H1 (cell line): ENCODE results near the gene HS6ST1. TPM values are rescaled to one million over a fixed set of nuclear protein-coding genes. Genes with fewer than 3 reads are reported as not detected.

Experiments used
- CTCF ChIA-PET: fragments of 300-600 bp; sonication (Branson Sonifier 250); formaldehyde crosslinking; loops from one replicate; lab custom pipeline; 2021; ENCODE audit not compliant: partially characterized antibody; lab: Charles Lee
- POLR2A ChIA-PET: fragments of 300-600 bp; sonication (Branson Sonifier 250); formaldehyde crosslinking; loops from one replicate; lab custom pipeline; 2021; ENCODE audit warnings: inconsistent platforms; ENCODE audit not compliant: partially characterized antibody; lab: Charles Lee
- DNase-seq, 2 experiments: peaks; one replicate each; pipeline versions ENCODE4 v3.0.0 to v3.0.0-alpha.2; 2010 to 2022; ENCODE audit warnings: low spot score in 2 of 2, low read depth in 1 of 2, mixed read lengths in 1 of 2
- FAIRE-seq: peaks from 2 replicates; lab custom pipeline; 2011; peaks lifted over from hg19 to GRCh38; lab: Jason Lieb, UNC
- H2AFZ ChIP-seq: 2 replicates; pipeline ENCODE4 v1.8.1; 2012; ENCODE audit warnings: low read length, inconsistent platforms
- H2AK5ac ChIP-seq: 2 replicates; pipeline ENCODE4 v1.6.1; 2013; ENCODE audit warnings: low read depth, low read length
- H2BK120ac ChIP-seq: replicated peaks from 2 replicates; pipeline ENCODE3; 2013; ENCODE audit warnings: low read depth, low read length, inconsistent platforms
- H2BK12ac ChIP-seq: 2 replicates; pipeline ENCODE4 v1.6.1; 2013; ENCODE audit warnings: low read depth, low read length
- H2BK15ac ChIP-seq: 2 replicates; pipeline ENCODE4 v1.6.1; 2013; ENCODE audit warnings: low read length
- H2BK20ac ChIP-seq: 2 replicates; pipeline ENCODE4 v1.6.1; 2013; ENCODE audit warnings: low read length
- H2BK5ac ChIP-seq: 2 replicates; pipeline ENCODE4 v1.6.1; 2013; ENCODE audit warnings: low read depth, low read length
- H3K14ac ChIP-seq: 2 replicates; pipeline ENCODE4 v1.6.1; 2013; ENCODE audit warnings: inconsistent platforms; ENCODE audit not compliant: insufficient read length
- H3K18ac ChIP-seq: 2 replicates; pipeline ENCODE4 v1.6.1; 2013; ENCODE audit warnings: low read length; ENCODE audit errors: extremely low read depth
- H3K23ac ChIP-seq: 2 replicates; pipeline ENCODE4 v1.6.1; 2013; ENCODE audit warnings: inconsistent platforms; ENCODE audit not compliant: insufficient read length
- H3K23me2 ChIP-seq: 2 replicates; pipeline ENCODE4 v1.6.1; 2013; ENCODE audit warnings: low read depth, low read length
- H3K27ac ChIP-seq: 2 replicates; pipeline ENCODE4 v1.6.1; 2011; ENCODE audit warnings: low read depth, low read length, inconsistent platforms
- H3K27me3 ChIP-seq, 4 experiments: replicated peaks in 1 of 4; 1 replicate in 1 of 4; 2 replicates in 3 of 4; pipeline versions ENCODE4 v1.6.1 to v1.8.1; 2011 to 2013; ENCODE audit warnings: low read length in 3 of 4, mild to moderate bottlenecking in 3 of 4, inconsistent platforms in 2 of 4, mixed read lengths in 2 of 4, moderate library complexity in 1 of 4; ENCODE audit not compliant: control insufficient read depth in 3 of 4, insufficient read depth in 3 of 4; ENCODE audit errors: extremely low read depth in 1 of 4
- H3K36me3 ChIP-seq, 4 experiments: 2 replicates each; pipeline versions ENCODE4 v1.6.1 to v1.8.1; 2011 to 2013; ENCODE audit warnings: mild to moderate bottlenecking in 4 of 4, low read length in 3 of 4, moderate library complexity in 2 of 4, control low read depth in 1 of 4, inconsistent platforms in 1 of 4; ENCODE audit not compliant: insufficient read depth in 4 of 4, control insufficient read depth in 2 of 4
- H3K4ac ChIP-seq: replicated peaks from 2 replicates; pipeline ENCODE3; 2013; ENCODE audit warnings: low read length, low read depth, mixed read lengths, inconsistent platforms; ENCODE audit not compliant: insufficient read length
- H3K4me1 ChIP-seq, 4 experiments: replicated peaks in 1 of 4; 1 replicate in 1 of 4; 2 replicates in 3 of 4; pipeline versions ENCODE4 v1.6.1 to v1.8.1; 2011 to 2013; ENCODE audit warnings: low read length in 3 of 4, inconsistent platforms in 2 of 4, mixed read lengths in 1 of 4; ENCODE audit not compliant: insufficient read depth in 4 of 4, control insufficient read depth in 3 of 4
- H3K4me2 ChIP-seq, 2 experiments: 2 replicates each; pipeline versions ENCODE4 v1.6.1 to v1.8.1; 2011 to 2013; ENCODE audit warnings: low read depth in 2 of 2, low read length in 2 of 2, control low read depth in 1 of 2, inconsistent platforms in 1 of 2, mild to moderate bottlenecking in 1 of 2; ENCODE audit not compliant: insufficient read depth in 1 of 2
- H3K4me3 ChIP-seq, 4 experiments: fragments of 200-600, 300-600 bp in 1 of 4; sonication (generic), shearing (Covaris generic), sonication (Bioruptor Twin) in 1 of 4; 2 replicates each; pipeline versions ENCODE4 v1.5.1 to v1.8.1; 2011 to 2016; ENCODE audit warnings: low read length in 4 of 4, low read depth in 3 of 4, control low read depth in 2 of 4, inconsistent platforms in 2 of 4, mild to moderate bottlenecking in 2 of 4, mixed read lengths in 1 of 4, moderate library complexity in 1 of 4; ENCODE audit not compliant: insufficient read depth in 2 of 4; ENCODE audit errors: extremely low read depth in 1 of 4
- H3K56ac ChIP-seq: replicated peaks from 2 replicates; pipeline ENCODE3; 2013; ENCODE audit warnings: low read depth, mild to moderate bottlenecking, mixed read lengths, low read length, inconsistent platforms; ENCODE audit not compliant: insufficient read length
- H3K79me1 ChIP-seq: 2 replicates; pipeline ENCODE4 v1.6.1; 2013; ENCODE audit warnings: low read depth, low read length, control low read depth
- H3K79me2 ChIP-seq, 2 experiments: 2 replicates each; pipeline versions ENCODE4 v1.6.1 to v1.8.1; 2012 to 2013; ENCODE audit warnings: low read length in 2 of 2, mild to moderate bottlenecking in 2 of 2, inconsistent platforms in 1 of 2; ENCODE audit not compliant: insufficient read depth in 2 of 2, control insufficient read depth in 1 of 2
- H3K9ac ChIP-seq, 4 experiments: replicated peaks in 1 of 4; 1 replicate in 1 of 4; 2 replicates in 3 of 4; pipeline versions ENCODE4 v1.6.1 to v1.8.1; 2011 to 2013; ENCODE audit warnings: low read depth in 3 of 4, low read length in 3 of 4, control low read depth in 2 of 4, mild to moderate bottlenecking in 2 of 4, moderate library complexity in 2 of 4, inconsistent platforms in 1 of 4; ENCODE audit errors: extremely low read depth in 1 of 4
- H3K9me3 ChIP-seq, 2 experiments: 2 replicates each; pipeline versions ENCODE4 v1.6.1 to v1.8.1; 2012 to 2013; ENCODE audit warnings: mild to moderate bottlenecking in 2 of 2, moderate library complexity in 2 of 2, control low read depth in 1 of 2, inconsistent platforms in 1 of 2, low read depth in 1 of 2, low read length in 1 of 2, mixed read lengths in 1 of 2; ENCODE audit not compliant: insufficient read depth in 2 of 2
- H4K20me1 ChIP-seq, 2 experiments: replicated peaks in 1 of 2; 2 replicates each; pipeline versions ENCODE3 to v1.8.1; 2011 to 2013; ENCODE audit warnings: inconsistent platforms in 2 of 2, low read length in 2 of 2, mild to moderate bottlenecking in 1 of 2; ENCODE audit not compliant: insufficient read depth in 2 of 2, control insufficient read depth in 1 of 2
- H4K5ac ChIP-seq: 2 replicates; pipeline ENCODE4 v1.6.1; 2013; ENCODE audit warnings: low read length, low read depth, mixed read lengths, inconsistent platforms; ENCODE audit not compliant: insufficient read length
- H4K8ac ChIP-seq: 2 replicates; pipeline ENCODE4 v1.8.0; 2013; ENCODE audit warnings: mild to moderate bottlenecking, moderate library complexity, low read length, inconsistent platforms; ENCODE audit not compliant: insufficient read depth; ENCODE audit errors: extremely low read depth
- H4K91ac ChIP-seq: replicated peaks from 2 replicates; pipeline ENCODE3; 2013; ENCODE audit warnings: low read length, mixed read lengths, inconsistent platforms; ENCODE audit not compliant: insufficient read length
- CHD1 ChIP-seq: IDR thresholded peaks from 2 replicates; pipeline ENCODE4 v1.6.1; 2012; ENCODE audit warnings: low read depth, low read length, improper control_type of control experiment
- E2F6 ChIP-seq: IDR thresholded peaks from 2 replicates; pipeline ENCODE4 v1.6.1; 2012; ENCODE audit warnings: inconsistent platforms
- EGR1 ChIP-seq: IDR thresholded peaks from 2 replicates; pipeline ENCODE4 v1.6.1; 2011; ENCODE audit warnings: low read depth, low read length, borderline replicate concordance
- EZH2 ChIP-seq: fragments of 200-600 bp; sonication (generic); IDR thresholded peaks from 2 replicates; pipeline ENCODE4 v1.7.1; 2012; ENCODE audit warnings: low read depth, mild to moderate bottlenecking, moderate library complexity, low read length, inconsistent platforms; ENCODE audit not compliant: severe bottlenecking
- SAP30 ChIP-seq: fragments of 300-600 bp; sonication (generic); IDR thresholded peaks from 2 replicates; pipeline ENCODE4 v1.7.1; 2012; ENCODE audit warnings: low read length, moderate library complexity, mild to moderate bottlenecking, inconsistent platforms; ENCODE audit not compliant: insufficient read depth, insufficient replicate concordance
- WGBS, 2 experiments: shearing (Covaris generic) in 1 of 2; methylation state at CpG; one replicate each; pipeline versions ENCODE4 v1.1.6 to v1.1.7; 2013 to 2015; ENCODE audit warnings: low lambda C conversion rate in 2 of 2, mixed read lengths in 2 of 2, inconsistent platforms in 1 of 2, low coverage in 1 of 2, missing lambda C conversion rate in 1 of 2; ENCODE audit not compliant: insufficient replicate concordance in 2 of 2, insufficient coverage in 1 of 2, insufficient read length in 1 of 2; ENCODE audit errors: extremely low coverage in 1 of 2, missing lambda C conversion rate in 1 of 2; 5-methylcytosine and 5-hydroxymethylcytosine counted together
- polyA plus RNA-seq, 7 experiments: library from polyadenylated mRNA; depleted of rRNA in 3 of 7; stranded (reverse) in 5 of 7; unstranded in 2 of 7; fragments of >200 nt in 5 of 7; fragments of 200-250 nt in 2 of 7; gene quantifications; 1 replicate in 5 of 7; 2 replicates in 1 of 7; 4 replicates in 1 of 7; pipeline versions ENCODE4 v1.2.1 to v1.2.3, GENCODE V29; 2011 to 2013; ENCODE audit warnings: missing spikeins in 2 of 7, mixed read lengths in 2 of 7
- total RNA-seq: library from RNA; stranded (reverse); fragmentation: NEBNext Ultra II Directional; extraction: Animal tissue kit (Norgen Biotek cat#: 25700); gene quantifications from 2 replicates; pipeline ENCODE4 v1.2.1, GENCODE V29; 2021

Gene HS6ST1
- total and polyA plus RNA-seq, 2 of the 8 experiments (the other 6 are each of a cell fraction or from before 2014, with no cell fraction given), result 37.4 to 74.6 TPM

- Histone ChIP-seq H3K27ac (no peak overlapping the region), H3K4ac (peak overlapping the region; percentile 91), H3K18ac (peak overlapping the region; percentile 60), H2BK5ac (no peak overlapping the region), H3K9ac (no peak overlapping the region; a peak in 1 of 7 replicates), H3K36me3 (no peaks in the 10 kb centered on the region), H2BK120ac (no peak overlapping the region), H2BK12ac (peak overlapping the region; percentile 81; the same call in 1 of the 2 replicates), H3K4me2 (peak overlapping the region; percentile 79 to 88), H4K91ac (peak overlapping the region; percentile 82), H3K27me3 (peaks cover 0 to 23% (median 16%) of the 10 kb centered on the region in 4 experiments; a peak in 5 of 7 replicates), H3K4me3 (peak overlapping the region; percentile 33 to 62 (median 45); a peak in 7 of 8 replicates), H3K9me3 (no peaks in the 10 kb centered on the region), H3K14ac (no peak overlapping the region), H4K20me1 (no peaks in the 10 kb centered on the region), H3K79me2 (no peaks in the 10 kb centered on the region), H2BK20ac (no peak overlapping the region), H3K56ac (no peak overlapping the region), H3K79me1 (no peaks in the 10 kb centered on the region), H2AK5ac (no peak overlapping the region), H4K5ac (peak overlapping the region; percentile 44), H2AFZ (no peak overlapping the region), H4K8ac (no peak overlapping the region), H3K23ac (no peak overlapping the region), H2BK15ac (peak overlapping the region; percentile 72; the same call in 1 of the 2 replicates), H3K23me2 (peaks cover 11% of the 10 kb centered on the region; the same call in 1 of the 2 replicates), H3K4me1 (peaks cover 2 to 20% (median 13%) of the 10 kb centered on the region in 4 experiments)
- POLR2A ChIA-PET, result interaction anchor here (0.6 to 1.0 kb wide), 2 partner anchors 274 to 305 kb away, joined by 3 read pairs; no protein-coding TSS in a partner anchor
- whole genome bisulfite sequencing, 2 experiments, result 71% methylated on average over 21 of the region's 29 CpGs; no CpG with 5 or more reads in 1 of the 2 experiments
- FAIRE-seq, result no peak
- DNase-seq, result peak in 1 of 2 experiments; percentile 59
- CTCF ChIA-PET, result interaction anchor here (0.6 to 1.9 kb wide), 8 partner anchors 11 to 200 kb away, joined by 3 to 8 read pairs (median 3); no protein-coding TSS in a partner anchor
- no peak for TF ChIP-seq SAP30
- TF ChIP-seq EZH2, result no peak
- no peak for TF ChIP-seq EGR1
- no peak for TF ChIP-seq E2F6
- TF ChIP-seq CHD1, result no peak
These were observed 4.3 kb upstream of the HS6ST1 start for GRCh38 chr2:128322715-128323554.
